Endodermal cell (in vitro differentiated cells): ENCODE data around the gene PRDM15. TPM values are rescaled to one million over a fixed set of nuclear protein-coding genes. Genes with fewer than 3 reads are reported as not detected.

Source experiments
- DNase-seq: peaks from one replicate; pipeline ENCODE4 v3.0.0-alpha.2; 2017
- H3K27ac ChIP-seq: 2 replicates; pipeline ENCODE4 v1.5.1; 2013; ENCODE audit warnings: mild to moderate bottlenecking, low read depth, low read length, moderate library complexity
- H3K27me3 ChIP-seq: 2 replicates; pipeline ENCODE4 v1.6.1; 2013; ENCODE audit warnings: mild to moderate bottlenecking, low read length, moderate library complexity; ENCODE audit not compliant: insufficient read depth, control insufficient read depth, poor library complexity, severe bottlenecking
- H3K36me3 ChIP-seq: 2 replicates; pipeline ENCODE4 v1.7.0; 2013; ENCODE audit warnings: mild to moderate bottlenecking, low read length, moderate library complexity; ENCODE audit not compliant: control insufficient read depth, insufficient read depth
- H3K4me1 ChIP-seq: one replicate; pipeline ENCODE4 v1.7.0; 2013; ENCODE audit warnings: low read length; ENCODE audit not compliant: control insufficient read depth, insufficient read depth
- H3K4me3 ChIP-seq: 2 replicates; pipeline ENCODE4 v1.5.1; 2013; ENCODE audit warnings: mild to moderate bottlenecking, low read length, moderate library complexity
- H3K9ac ChIP-seq: 2 replicates; pipeline ENCODE4 v1.6.1; 2013; ENCODE audit warnings: mild to moderate bottlenecking, low read length, moderate library complexity; ENCODE audit not compliant: poor library complexity, severe bottlenecking; ENCODE audit errors: extremely low read depth
- H3K9me3 ChIP-seq: 2 replicates; pipeline ENCODE4 v1.6.1; 2013; ENCODE audit warnings: mild to moderate bottlenecking, low read length, moderate library complexity; ENCODE audit not compliant: control insufficient read depth
- H3K27ac Mint-ChIP-seq: 2 replicates; pipeline ENCODE4 v1.8.0; 2020; ENCODE audit warnings: mixed read lengths
- H3K27me3 Mint-ChIP-seq: 2 replicates; pipeline ENCODE4 v1.8.0; 2021; ENCODE audit warnings: mild to moderate bottlenecking, mixed read lengths; ENCODE audit not compliant: insufficient read depth
- H3K36me3 Mint-ChIP-seq: 2 replicates; pipeline ENCODE4 v1.8.0; 2020; ENCODE audit warnings: low read depth, mixed read lengths
- H3K4me1 Mint-ChIP-seq: 2 replicates; pipeline ENCODE4 v1.8.0; 2020; ENCODE audit warnings: mixed read lengths
- H3K4me3 Mint-ChIP-seq: 2 replicates; pipeline ENCODE4 v1.8.0; 2020; ENCODE audit warnings: mild to moderate bottlenecking, moderate library complexity, mixed read lengths
- H3K9me3 Mint-ChIP-seq: 2 replicates; pipeline ENCODE4 v1.8.0; 2020; ENCODE audit warnings: mild to moderate bottlenecking, mixed read lengths
- WGBS, 2 experiments: methylation state at CpG; one replicate each; pipeline versions ENCODE4 v1.1.5 to v1.1.7; 2013; ENCODE audit warnings: missing lambda C conversion rate in 2 of 2, mixed read lengths in 1 of 2; ENCODE audit not compliant: insufficient coverage in 1 of 2, insufficient read length in 1 of 2; 5-methylcytosine and 5-hydroxymethylcytosine counted together
- total RNA-seq, 2 donors: library from RNA; stranded (reverse); fragmentation: NEBNext Ultra II Directional in 1 of 2; extraction: Animal tissue kit (Norgen Biotek cat#: 25700) in 1 of 2; gene quantifications; 2 replicates in 1 of 2; 3 replicates in 1 of 2; pipeline ENCODE4 v1.2.1, GENCODE V29; 2021
- TF ChIP-seq, protein P1 (sequence below): fragments of 200-600 bp; sonication (generic); conservative IDR thresholded peaks from 2 replicates; pipeline ENCODE4 v1.5.0; 2021; ENCODE audit warnings: antibody characterized with exemption, mild to moderate bottlenecking

The PRDM15 gene
- total RNA-seq, 2 donors from 2014 or later: 8.8 to 10.1 TPM

DNA sequence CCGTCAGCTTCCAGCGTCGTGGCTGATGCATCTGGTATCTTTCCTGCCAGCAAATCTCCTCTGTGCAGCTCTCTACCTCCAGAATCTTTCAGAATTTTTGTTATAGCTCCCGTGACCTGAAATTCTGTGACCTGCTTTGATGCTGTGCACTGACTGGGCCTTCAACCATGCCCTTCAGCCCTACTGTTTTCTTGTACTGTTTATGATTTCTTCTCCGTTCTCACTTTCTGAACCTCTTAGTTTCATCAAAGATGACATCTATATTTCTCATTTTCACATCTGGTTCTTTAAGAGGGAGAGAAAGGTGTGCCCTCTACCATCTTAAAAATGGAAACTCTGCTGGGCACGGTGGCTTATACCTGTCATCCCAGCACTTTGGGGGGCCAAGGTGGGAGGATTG lies 5.7 kb downstream of the PRDM15 start:
- 92 to 98% methylated on average over 4 to 6 of the region's 6 CpGs for WGBS, 2 experiments
- Histone ChIP-seq H3K27ac (no peak overlapping the region), H3K27me3 (no peaks in the 10 kb centered on the region), H3K9me3 (no peaks in the 10 kb centered on the region), H3K9ac (no peak overlapping the region), H3K4me3 (no peak overlapping the region), H3K4me1 (peaks cover 5% of the 10 kb centered on the region), H3K36me3 (no peaks in the 10 kb centered on the region)
- Mint-ChIP-seq H3K27ac (no peak overlapping the region), H3K4me1 (peaks cover 6% of the 10 kb centered on the region), H3K9me3 (no peaks in the 10 kb centered on the region), H3K36me3 (peaks cover 2% of the 10 kb centered on the region), H3K4me3 (no peak overlapping the region), H3K27me3 (no peaks in the 10 kb centered on the region)
- TF ChIP-seq, protein P1, sequence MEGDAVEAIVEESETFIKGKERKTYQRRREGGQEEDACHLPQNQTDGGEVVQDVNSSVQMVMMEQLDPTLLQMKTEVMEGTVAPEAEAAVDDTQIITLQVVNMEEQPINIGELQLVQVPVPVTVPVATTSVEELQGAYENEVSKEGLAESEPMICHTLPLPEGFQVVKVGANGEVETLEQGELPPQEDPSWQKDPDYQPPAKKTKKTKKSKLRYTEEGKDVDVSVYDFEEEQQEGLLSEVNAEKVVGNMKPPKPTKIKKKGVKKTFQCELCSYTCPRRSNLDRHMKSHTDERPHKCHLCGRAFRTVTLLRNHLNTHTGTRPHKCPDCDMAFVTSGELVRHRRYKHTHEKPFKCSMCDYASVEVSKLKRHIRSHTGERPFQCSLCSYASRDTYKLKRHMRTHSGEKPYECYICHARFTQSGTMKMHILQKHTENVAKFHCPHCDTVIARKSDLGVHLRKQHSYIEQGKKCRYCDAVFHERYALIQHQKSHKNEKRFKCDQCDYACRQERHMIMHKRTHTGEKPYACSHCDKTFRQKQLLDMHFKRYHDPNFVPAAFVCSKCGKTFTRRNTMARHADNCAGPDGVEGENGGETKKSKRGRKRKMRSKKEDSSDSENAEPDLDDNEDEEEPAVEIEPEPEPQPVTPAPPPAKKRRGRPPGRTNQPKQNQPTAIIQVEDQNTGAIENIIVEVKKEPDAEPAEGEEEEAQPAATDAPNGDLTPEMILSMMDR: no peak
- DNase-seq: no peak

DNA sequence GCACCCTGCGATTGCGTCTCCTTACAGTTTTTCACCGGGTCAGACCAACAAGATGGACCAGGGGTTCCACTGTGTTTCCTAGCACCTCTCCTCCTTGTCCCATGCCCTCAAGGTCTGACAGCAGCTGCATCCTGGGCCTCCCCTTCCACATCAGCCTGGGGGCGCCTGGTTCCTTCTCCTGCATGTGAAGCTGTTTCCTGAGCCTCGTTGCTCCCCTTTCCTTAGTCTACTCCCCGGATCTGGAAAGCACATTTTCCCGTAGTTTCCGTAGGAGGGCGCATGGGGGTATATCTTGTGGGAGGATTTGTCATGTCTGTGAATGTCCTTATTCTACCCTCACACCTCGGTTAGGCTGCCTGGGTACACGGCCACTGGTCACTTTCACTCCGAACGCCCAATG lies 6.1 kb downstream of the PRDM15 start:
- WGBS, 2 experiments: 86 to 100% methylated on average over 8 to 12 of the region's 13 CpGs

GRCh38 chr21:41871293-41872030 lies 7.7 kb downstream of the PRDM15 start:
- Mint-ChIP-seq H3K4me1 (no peaks in the 10 kb centered on the region), H3K27ac (peak overlapping the region; percentile 52), H3K4me3 (no peak overlapping the region), H3K9me3 (no peaks in the 10 kb centered on the region), H3K27me3 (no peaks in the 10 kb centered on the region), H3K36me3 (no peaks in the 10 kb centered on the region)
- Histone ChIP-seq H3K9ac (no peak overlapping the region), H3K27me3 (no peaks in the 10 kb centered on the region), H3K27ac (no peak overlapping the region), H3K9me3 (no peaks in the 10 kb centered on the region), H3K36me3 (no peaks in the 10 kb centered on the region), H3K4me1 (no peaks in the 10 kb centered on the region), H3K4me3 (no peak overlapping the region)
- WGBS, 2 experiments: 89 to 93% methylated on average over 11 to 15 of the region's 15 CpGs
- DNase-seq: no peak
- TF ChIP-seq, protein P1: no peak

More for the DNA sequence above, 6.1 kb downstream of the PRDM15 start:
- Mint-ChIP-seq H3K9me3 (no peaks in the 10 kb centered on the region), H3K36me3 (peaks cover 2% of the 10 kb centered on the region), H3K4me1 (peaks cover 4% of the 10 kb centered on the region), H3K4me3 (no peak overlapping the region), H3K27ac (no peak overlapping the region), H3K27me3 (no peaks in the 10 kb centered on the region)
- H3K4me3 ChIP-seq: no peak overlapping the region
- no peaks in the 10 kb centered on the region for H3K36me3 ChIP-seq
- H3K27me3 ChIP-seq: no peaks in the 10 kb centered on the region
- no peaks in the 10 kb centered on the region for H3K9me3 ChIP-seq
- peaks cover 4% of the 10 kb centered on the region for H3K4me1 ChIP-seq
- TF ChIP-seq, protein P1: peak; percentile 13
- no peak overlapping the region for H3K27ac ChIP-seq
- no peak for DNase-seq
- H3K9ac ChIP-seq: no peak overlapping the region
